CD4-positive, alpha-beta T cell treated with Interleukin-17A for 1 hour (primary cell): Measurements from ENCODE around the gene SENP8.
"Not testable (repeated sequence)": the region's sequence is repeated elsewhere in the genome, so short reads cannot be mapped to it uniquely, and the experiment has no call there.

Source experiments
- DNase-seq: peaks from one replicate; pipeline ENCODE4 v3.0.0-alpha.2; 2020

Gene SENP8

DNA sequence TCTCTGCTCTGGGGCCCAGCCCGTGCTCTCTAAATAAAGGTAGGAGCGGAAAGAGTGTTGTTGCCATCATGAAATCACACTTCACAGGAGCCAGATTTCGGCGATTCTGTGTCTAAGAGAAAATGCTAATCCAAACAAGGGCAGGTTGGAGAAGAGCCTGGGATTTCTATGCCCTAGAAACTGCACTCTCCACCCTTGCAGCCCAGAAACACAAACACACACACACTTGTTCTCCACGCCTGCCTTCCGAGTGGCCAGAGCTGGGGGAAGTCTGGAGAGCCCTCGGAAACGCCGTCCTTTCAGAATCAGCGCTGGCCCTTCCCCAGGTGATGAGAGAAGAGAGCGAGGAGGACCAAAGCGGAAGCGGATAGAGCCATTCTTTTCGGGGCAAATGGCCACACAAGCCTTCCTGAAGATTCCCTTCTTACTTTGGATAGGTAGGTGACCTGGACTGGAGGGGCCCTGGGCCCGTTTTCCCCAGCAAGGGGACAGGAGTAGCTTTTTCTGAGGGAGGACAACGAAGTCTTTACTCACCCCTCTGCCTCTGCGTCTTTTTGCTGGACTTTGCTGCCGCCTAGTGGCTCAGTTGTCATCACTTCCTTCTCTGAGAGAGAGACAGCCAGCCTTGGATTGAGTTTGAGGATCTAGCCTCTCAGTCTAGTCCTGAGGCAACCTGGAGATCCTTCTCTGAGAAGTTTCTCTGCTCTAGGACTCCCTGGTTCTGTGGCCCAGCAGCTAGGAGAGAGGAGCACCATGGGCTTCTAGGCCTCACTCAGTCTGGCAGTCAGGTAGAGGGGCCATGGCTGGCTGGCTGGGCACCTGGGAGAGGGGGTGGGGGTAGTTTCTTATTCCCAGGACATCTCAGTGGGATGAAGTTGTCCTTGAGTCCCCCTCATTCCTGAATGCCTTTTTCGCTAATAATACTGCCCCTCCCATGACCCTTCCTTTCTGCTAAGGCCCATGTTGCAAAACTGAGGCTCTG, 37.7 kb downstream of the SENP8 start:
- peak; percentile 78 for DNase-seq

DNA sequence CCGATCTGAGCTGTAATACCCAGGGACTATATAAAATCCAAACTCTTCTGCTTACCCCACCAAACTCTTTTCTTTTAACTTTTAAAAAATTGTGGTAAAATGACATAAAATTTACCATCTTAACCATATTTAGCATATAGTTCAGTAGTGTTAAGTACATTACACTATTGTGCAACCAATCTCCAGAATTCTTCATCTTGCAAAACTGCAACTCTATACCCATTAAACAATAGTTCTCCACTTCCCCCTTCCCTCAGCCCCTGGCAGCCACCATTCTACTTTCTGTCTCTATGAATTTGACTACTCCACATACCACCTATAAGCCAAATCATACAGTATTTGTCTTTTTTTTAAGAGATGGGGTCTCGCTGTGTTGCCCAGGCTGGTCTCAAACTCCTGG, 38.7 kb downstream of the SENP8 start:
- DNase-seq = no peak

DNA sequence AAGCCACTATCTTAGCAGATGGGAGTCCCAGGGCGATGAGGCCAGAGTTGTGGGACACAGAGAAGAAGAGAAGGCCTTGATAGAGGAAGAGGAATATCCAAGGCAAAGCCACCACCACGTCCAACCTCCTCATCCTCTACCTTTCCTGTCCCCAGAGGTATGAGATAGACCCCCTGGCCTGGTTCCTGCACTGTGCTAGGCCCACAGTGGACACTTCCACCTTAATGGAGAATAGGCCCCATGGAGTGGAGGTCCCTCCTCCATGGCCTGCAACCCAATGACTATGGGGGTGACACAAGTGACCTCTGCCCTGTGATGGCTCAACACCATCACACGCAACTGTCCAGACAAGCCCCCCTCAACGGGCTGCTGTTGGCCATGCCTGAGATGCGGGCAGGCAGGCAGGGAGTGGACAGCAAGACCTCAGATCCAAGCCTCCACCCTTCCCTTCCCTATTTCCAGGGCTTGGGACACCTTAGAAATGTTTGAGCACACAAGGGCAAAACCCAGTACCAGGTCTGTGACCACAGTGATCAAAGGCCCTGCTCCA, 42.6 kb downstream of the SENP8 start:
- DNase-seq = no peak

DNA sequence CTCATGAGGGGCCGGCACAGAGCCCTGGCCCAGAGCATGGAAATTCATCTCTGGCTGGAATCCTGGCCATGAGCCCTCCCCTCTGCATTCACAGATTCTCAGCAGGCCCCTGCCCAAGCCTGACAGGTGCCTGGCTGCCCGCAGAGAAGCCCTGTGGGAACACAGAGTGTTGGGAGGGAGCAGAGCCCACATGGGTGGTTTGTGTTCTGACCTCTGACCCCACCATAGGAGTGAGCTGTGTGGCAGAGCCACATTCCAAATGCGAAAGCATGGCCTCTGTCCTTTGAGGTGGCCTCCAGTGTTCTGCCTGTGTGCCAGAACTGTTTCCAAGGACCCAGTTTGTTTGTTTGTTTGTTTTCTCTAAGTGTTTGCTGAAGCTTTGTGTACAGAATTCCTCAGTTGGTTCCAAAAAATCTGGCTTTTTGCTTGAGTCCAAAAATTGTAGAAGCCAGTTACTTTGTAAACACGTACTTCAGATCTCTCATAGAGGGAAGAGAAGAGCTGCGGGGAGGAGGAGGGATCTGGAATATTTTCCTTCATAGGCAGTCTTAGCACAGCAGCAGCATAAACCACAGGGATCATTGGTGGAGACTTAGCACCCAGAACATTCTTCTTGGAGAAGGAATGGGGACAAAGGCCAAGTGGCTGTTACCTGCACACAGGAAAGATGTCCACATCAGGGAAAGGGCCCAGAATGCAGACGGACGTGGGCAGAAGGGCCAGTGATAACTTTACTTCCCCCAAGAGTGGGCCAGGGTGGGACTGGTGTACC, 43.3 kb downstream of the SENP8 start:
- no peak for DNase-seq

DNA sequence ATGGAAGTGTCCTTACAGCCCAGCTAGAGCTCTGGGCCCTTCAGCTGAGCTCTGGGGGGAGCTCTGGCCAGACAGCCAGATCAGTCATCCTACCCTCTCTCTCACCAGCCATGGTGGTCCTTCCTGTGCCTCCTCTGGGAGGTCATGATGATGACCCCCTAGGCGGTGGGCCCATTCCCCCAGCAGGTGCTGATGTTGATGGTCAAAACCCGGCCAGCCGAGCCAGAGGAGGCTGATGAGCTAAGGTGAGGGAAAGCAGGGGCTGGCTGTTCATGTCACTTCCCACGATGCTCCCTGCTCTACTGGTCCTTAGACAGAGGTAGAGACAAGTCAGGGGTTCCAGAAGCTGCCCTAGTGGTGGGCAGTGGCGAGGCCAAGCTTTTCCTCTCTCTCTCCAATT, 44.4 kb downstream of the SENP8 start:
- no peak for DNase-seq

DNA sequence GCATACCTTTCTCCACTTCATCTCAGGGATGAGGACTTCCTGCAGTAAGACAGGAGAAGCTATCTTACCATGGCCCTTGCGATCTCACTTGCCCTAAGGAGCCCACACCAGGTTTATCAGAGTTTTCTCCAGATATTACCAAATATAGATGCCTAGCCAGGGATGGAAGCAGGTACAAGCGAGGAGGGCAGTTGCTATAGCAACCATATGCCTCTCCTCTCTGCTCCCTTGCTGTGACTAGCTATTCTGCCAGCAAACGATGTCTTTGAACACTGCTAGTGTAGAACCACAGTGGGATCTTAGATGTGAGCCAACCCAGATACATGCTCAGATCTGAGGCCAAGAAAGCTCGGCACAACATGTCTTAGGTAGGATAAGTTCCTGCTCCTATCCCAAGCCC, 45.5 kb downstream of the SENP8 start:
- no peak for DNase-seq

DNA sequence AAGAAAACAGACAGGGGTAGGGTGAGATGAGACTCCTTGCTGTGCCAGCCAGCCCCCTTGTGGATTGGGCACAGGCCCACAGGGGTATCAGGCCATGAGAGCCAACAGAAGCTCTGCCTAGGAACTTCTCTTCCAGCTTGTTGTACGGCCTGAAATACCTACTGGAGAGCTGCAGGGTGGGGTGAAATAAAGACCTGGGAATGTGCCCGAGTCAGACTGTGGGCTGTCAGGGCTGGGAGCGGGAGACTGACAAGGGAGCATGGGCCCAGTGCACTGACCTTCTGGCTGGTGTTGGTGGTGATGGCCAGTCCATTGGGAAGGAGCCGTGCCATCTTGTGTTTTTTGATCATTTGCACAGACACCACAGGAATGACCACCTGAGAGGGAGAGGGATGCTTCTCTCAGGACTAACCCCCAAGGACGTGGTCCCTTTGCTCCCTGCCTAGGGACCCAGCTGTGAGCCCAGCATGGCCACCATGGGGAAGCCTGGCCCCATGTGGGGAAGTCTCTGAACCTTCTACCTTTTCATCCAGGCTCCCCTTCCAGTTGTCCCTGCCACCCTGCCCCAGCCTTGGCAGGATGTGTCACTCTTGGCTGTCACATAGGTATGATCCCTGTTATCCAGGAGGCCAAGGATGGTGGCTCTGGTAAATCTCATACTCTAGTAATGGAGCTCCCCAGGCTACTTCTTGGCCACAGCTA, 48.7 kb downstream of the SENP8 start:
- no peak for DNase-seq

DNA sequence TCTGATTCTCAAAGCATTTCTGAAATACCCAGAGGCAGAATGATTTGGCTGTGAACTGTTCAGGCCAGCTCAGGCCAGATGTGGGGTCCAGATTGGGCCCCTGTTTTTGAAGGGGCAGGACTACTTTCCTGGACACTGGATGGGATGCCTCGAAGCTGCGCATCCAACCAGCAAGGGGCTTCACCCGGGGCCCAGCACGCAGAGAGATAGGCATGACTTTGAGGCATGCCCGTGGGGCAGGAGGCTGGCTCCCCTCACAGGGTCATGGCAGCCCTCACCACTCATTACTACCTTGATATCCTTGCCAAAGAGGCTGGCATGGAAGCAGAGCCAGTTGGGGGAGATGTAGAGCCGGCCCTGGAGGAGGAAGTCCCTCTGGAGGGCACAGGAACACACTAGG, 49.2 kb downstream of the SENP8 start:
- DNase-seq = no peak

DNA sequence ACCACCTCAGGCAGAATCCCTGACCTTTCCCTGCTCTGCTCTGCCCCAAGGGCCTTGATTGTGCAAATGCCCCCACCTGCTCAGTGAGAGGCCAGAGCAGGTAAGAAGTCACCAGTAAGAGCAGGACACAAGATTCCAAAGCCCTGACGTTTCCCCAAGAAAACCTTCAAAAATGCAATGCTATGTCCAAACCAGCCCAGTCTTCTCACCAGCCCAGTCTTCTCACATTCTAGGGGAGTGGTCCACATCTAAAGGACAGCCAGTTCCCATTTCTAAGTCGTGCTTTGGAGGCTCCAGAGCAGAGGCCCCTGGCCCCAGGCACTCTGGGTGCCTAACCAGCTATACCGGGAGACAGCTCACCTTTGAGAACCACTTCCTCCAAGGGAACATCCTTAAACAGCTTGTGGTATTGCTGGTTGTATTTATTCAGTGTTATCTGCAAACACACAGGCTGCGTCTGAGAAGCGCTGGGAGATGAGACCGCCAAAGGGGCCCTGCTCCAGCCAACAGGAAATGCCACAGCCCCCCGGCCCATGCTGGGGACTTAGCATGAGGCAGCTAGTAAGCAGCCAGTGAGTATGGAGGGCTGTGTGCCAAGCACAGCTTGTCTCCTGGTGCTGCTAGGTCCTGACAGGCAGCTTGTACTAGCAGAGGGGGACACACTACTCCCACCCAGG, 50.1 kb downstream of the SENP8 start:
- DNase-seq = no peak

DNA sequence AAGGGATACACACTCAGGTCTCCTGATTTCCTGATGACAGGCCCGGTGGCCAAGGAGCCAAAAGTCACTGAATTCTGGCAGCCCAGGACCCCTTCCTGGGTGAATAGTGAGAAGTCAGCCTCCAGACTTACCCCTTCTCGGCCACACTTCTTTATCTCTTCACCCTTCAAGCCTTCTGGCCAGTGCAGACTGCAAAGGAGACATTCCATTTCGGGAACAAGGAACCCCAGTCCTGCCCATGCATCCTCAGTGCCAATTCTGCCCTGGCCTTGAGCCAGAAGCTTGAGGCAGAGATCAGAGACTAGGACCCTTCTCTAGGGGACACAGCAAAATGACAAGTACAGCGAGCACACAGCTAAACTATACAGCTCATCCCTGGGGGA, 50.6 kb downstream of the SENP8 start:
- no peak for DNase-seq

DNA sequence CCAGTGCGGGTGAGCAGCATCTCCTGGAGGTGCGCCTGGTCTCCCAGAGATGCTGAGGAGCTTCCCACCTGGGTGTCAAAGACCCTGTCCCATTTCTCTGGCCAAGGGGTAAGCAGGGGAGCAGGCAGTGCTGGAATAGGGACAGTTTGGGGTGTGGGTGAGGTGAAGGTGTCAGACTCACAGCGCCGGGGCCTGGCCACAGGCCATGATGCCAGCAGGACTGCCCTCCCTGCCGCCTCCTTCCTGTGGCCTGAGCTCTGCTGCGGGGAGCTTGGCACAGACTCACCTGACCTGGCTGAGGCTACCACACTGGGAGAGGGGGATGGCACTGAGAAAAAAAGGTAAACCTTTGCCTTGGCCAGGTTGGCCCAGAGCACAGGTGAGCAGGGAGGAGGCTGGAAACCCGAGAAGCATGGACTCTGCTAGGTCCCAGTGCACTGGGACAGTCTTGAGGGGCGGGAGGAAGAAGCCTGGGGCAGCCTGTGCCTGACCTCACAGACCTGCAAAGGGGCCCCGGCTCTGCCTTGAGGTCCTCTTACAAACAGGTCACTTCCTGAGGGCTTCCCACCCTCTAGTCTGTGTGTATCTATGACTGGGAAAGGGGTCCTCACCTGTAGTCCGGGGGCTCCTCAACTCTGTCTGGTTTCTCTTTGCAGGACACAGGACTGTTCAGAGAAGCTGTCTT, 51.2 kb downstream of the SENP8 start:
- no peak for DNase-seq

DNA sequence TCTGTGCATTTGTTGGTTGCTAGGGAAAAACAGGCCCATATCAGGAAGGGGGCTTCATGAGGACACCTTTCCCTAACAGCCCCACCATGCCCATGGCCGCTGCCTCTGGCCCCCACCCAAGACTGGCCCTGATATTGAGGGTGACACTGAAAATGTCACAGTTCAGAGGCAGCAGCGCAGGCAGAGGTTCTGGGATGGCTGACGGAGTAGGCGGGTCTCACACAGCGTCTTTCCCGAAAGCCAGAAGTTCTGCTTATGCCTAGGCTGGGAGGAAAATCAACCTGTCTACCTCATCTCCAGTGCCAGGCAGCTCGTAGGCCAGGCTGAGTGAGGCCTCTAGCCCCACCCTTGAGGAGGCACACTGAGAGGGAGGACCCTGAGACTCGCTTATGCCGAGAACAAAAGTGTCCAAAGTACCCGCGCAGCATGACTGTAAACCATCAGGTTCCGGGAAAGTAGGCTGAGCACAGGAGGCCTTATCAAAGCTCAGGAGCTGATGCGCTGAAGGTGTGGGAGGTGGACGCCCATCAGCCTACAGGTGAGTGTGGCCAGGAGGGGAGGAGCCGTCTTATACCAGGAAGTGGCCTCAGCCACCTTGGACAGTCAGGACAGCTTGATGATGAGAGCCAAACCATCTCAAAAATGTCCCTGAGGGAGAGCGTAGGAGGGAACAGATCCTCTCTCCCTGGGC, 51.9 kb downstream of the SENP8 start:
- no peak for DNase-seq

DNA sequence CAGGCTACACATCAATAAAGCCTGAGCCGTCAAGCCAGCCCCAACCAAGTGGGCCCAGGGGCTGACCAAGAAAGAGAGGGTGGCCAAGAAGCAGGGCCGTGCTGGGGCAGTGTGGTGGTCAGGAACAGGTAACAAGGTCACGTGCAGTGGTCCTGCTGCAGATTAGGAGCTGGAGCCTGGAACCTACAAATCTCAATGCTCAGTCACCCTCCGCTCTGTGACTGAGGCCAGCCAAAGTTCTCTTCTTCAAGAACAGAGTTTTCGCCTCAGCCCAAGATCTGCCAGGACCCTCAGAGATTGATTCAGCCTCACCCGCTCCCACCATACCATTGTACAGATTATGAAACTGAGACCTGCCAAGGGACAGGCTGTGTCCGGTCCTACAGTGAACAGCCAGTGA, 52.5 kb downstream of the SENP8 start:
- DNase-seq = no peak

DNA sequence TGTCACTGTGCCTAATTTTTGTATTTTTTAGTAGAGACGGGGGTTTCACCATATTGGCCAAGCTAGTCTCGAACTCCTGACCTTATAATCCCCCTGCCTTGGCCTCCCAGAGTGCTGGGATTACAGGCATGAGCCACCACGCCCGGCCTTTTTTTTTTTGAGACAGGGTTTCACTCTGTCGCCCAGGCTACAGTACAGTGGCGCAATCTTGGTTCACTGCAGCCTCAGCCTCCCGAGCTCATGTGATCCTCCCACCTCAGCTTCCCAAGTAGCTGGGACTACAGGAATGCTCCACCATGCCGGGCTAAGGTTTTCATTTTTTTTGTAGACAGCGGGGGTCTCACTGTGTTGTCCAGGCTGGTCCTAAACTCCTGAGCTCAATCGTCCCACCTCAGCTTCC, 53.8 kb downstream of the SENP8 start:
- DNase-seq = not testable (repeated sequence)

DNA sequence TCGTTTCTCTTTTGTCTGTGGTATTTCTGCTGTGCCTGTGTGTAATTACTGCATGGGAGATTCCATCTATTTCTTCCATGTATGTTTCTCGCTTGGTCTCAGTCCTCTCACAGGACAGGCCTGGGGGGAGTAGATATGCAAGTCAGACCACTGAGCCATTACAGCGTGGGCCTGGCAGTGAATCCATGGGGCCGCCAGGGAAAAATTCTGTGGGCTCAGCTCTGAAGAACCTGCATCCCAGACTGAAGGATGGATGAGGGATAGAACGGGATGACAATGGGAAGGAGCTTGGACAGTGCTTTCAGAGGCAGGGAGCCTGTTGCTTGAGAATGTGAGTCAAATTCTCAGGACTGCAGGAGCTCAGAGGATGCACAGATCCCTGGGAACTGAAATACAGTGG, 54.6 kb downstream of the SENP8 start:
- DNase-seq = no peak

DNA sequence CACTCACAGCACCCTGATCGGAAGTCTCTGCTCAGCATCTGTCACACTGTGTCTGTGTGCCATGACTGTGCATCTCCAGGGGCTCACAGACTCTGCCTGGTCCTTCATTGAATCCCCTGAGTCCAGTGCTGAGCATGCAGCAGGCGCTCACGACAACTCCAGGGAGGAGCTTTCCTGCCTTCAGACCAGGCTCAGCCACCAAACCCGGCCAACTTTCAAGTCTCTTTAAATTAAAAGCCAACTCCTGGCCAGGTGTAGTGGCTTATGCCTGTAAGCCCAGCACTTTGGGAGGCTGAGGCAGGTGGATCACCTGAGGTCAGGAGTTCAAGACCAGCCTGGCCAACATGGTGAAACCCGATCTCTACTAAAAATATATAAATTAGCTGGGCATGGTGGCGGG, 55.2 kb downstream of the SENP8 start:
- no peak for DNase-seq

DNA sequence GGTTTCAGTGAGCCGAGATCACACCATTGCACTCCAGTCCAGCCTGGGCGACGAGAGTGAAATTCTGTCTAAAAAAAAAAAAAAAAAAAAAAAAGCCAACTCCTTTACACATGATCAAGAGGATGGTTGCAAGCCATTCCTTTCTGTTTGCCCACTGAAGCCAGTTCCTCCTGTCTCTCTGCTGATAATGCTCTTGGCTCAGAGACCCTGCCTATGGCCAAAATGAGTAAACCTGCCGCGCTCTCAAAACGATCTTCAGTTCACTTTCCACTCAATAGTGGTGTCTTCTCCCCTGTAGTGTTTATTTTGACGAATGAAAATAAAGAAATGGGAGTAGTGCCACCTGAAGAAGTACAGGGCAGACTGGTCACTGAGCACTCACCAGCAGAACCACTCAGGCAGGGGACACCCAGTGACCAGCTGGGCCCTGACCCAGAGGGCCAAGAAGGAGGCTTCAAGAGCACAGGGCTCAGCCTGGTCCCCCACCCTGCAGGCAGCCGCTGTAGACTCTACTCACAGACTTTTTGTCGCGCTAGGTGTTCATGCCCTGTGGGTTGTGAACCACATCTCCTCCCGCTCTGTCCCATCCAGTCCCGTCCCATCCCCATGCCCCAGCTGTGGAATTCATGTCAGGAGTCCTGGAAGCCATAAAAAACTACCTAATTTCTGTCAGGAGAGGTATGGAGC, 55.8 kb downstream of the SENP8 start:
- no peak for DNase-seq

DNA sequence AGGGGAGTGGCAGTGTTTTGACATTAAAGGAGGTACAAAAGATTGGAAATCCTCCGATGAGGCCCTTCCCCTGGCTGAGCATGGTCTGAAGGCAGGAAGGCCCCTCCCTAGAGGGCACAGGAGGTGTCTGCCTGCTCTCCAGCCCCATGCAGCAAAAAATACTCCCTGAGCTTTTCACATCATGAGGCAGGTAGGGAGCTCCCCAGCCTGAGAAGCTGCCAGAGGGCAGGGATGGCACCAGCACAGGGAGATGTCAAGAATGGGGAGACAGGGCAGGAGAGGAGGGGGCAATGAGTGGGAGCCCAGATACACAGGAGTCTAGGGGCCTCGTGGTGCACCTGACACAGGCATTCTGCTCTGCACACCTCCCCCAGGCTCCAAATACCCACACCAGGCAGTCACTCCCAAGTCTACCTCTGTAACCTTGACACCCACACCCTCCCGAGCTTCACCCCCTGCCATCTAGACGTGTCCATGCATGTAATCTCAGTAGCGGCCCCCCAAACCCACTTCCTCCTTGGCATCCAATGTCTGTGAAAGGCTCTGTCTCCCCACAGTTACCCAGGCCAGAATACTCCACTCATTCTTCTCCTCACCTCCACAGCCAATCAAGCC, 56.5 kb downstream of the SENP8 start:
- DNase-seq = no peak

DNA sequence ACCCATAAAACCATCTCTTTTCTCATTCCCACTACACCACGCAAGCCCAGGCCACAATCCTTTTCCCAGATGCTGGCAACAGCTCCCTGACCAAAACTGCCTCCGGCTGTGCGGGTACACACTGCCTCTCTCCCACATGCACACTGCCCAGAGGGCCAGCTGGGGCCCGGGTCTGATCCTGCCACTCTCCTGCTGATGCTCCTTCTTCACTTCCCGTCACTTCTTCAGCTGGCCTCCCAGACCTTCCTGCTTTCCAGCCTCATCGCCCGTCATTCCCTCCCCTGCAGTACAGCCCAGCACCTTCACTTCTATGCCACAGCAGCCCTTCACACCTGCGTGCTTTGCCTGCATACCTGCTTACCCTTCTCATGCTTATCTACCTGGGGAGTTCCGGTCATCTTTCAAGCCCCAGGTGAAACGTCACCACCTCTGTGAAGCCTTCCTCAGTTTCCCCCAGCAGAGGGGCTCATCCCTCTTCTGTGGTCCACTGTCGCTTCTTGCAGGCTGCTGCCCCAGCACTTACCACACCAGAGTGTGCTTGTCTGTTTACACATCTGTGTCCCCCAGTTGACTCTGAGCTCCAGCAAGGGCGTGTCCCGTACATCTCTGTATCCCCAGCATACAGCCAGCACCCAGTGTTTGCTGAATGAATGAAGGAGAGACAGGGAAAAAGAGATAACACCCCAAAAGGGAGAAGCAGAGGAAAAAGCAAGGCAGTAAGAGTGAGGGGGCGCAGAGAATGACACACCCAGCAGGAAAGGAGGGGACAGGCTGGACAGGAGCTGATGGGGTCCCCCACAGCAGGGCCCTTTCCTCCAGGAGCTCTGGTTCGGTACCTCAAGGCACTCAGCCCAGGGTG, 57.2 kb downstream of the SENP8 start:
- DNase-seq = no peak
